ENCODE results near the gene SNTG2.

- TF ChIP-seq POLR2A (IDR thresholded peaks at IDR 0.05; ENCODE audit: low read depth, low read length) (no peak), POLR2AphosphoS5 (IDR thresholded peaks at IDR 0.05; ENCODE audit: low read depth, low read length) (no peak), TAF1 (IDR thresholded peaks at IDR 0.05; ENCODE audit: borderline replicate concordance, low read depth, low read length) (no peak)
These were observed 344.3 kb downstream of the SNTG2 start for GRCh38 chr2:1294900-1295299.
